HepG2 (cell line): Measurements from ENCODE around the gene CCDC88A. TPM values are rescaled to one million over a fixed set of nuclear protein-coding genes. Genes with fewer than 3 reads are reported as not detected.

ENCODE experiments used
- ATAC-seq: fragments of 200-7000 bp; cut with Tn5 transposase; 3 replicates; pipeline ENCODE4 v1.9.1; 2020; ENCODE audit warnings: mild to moderate bottlenecking, moderate library complexity
- BruUV-seq: library from RNA; stranded (reverse); fragments of 400-500 nt; replicated peaks from 2 replicates; lab custom pipeline; 2021; lab: Mats Ljungman, UMichigan
- CTCF ChIA-PET: fragments of 300-600 bp; formaldehyde crosslinking; extraction: SDS; loops from one replicate; lab custom pipeline; 2021; ENCODE audit warnings: low total read pairs, inconsistent platforms, low intra/inter-chr PET ratio; lab: Yijun Ruan, JAX
- POLR2A ChIA-PET: fragments of 350-600 bp; sonication (Branson Sonifier 250); formaldehyde crosslinking; loops from one replicate; lab custom pipeline; 2020; ENCODE audit warnings: antibody characterized with exemption, inconsistent platforms; lab: Yijun Ruan, JAX
- DNase-seq: peaks from one replicate; pipeline ENCODE4 v3.0.0-alpha.2; 2015; ENCODE audit warnings: low spot score
- FAIRE-seq: peaks from 3 replicates; lab custom pipeline; 2011; peaks lifted over from hg19 to GRCh38; lab: Jason Lieb, UNC
- H2AFZ ChIP-seq: one replicate; pipeline ENCODE4 v1.6.1; 2011; ENCODE audit warnings: low read length, inconsistent platforms
- H3K27ac ChIP-seq: fragments of 300-600 bp; 3 replicates; pipeline ENCODE4 v1.8.0; 2011; ENCODE audit warnings: mixed run types, mild to moderate bottlenecking, mixed read lengths, low read length, inconsistent platforms; ENCODE audit not compliant: insufficient read depth; ENCODE audit errors: extremely low read length
- H3K27me3 ChIP-seq, 2 experiments: fragments of 200-600 bp in 1 of 2; 2 replicates in 1 of 2; 3 replicates in 1 of 2; pipeline versions ENCODE4 v1.6.0 to v1.8.0; 2011; ENCODE audit warnings: low read length in 2 of 2, mild to moderate bottlenecking in 2 of 2, moderate library complexity in 2 of 2, inconsistent platforms in 1 of 2; ENCODE audit not compliant: insufficient read depth in 2 of 2, control insufficient read depth in 1 of 2
- H3K36me3 ChIP-seq, 2 experiments: fragments of 200-600 bp in 1 of 2; replicated peaks in 1 of 2; 2 replicates in 1 of 2; 3 replicates in 1 of 2; pipeline versions ENCODE4 v1.5.1 to v1.8.0; 2011; ENCODE audit warnings: low read length in 2 of 2, inconsistent platforms in 1 of 2; ENCODE audit not compliant: insufficient read depth in 2 of 2, control insufficient read depth in 1 of 2
- H3K4me1 ChIP-seq: 2 replicates; pipeline ENCODE4 v1.5.1; 2012; ENCODE audit warnings: low read length, inconsistent platforms; ENCODE audit not compliant: insufficient read depth
- H3K4me2 ChIP-seq: 2 replicates; pipeline ENCODE4 v1.6.0; 2011; ENCODE audit warnings: low read depth, low read length, inconsistent platforms
- H3K4me3 ChIP-seq, 3 experiments: fragments of 200-600 bp in 1 of 3; sonication (generic), shearing (Covaris generic) in 1 of 3; replicated peaks in 1 of 3; 2 replicates each; pipeline ENCODE4 v1.5.1; 2011 to 2016; ENCODE audit warnings: low read length in 3 of 3, inconsistent platforms in 2 of 3, low read depth in 2 of 3, mild to moderate bottlenecking in 2 of 3, control low read depth in 1 of 3, mixed read lengths in 1 of 3; ENCODE audit not compliant: insufficient read depth in 1 of 3
- H3K79me2 ChIP-seq: one replicate; pipeline ENCODE4 v1.6.1; 2011; ENCODE audit warnings: low read length, inconsistent platforms; ENCODE audit not compliant: insufficient read depth
- H3K9ac ChIP-seq: 2 replicates; pipeline ENCODE4 v1.6.0; 2011; ENCODE audit warnings: mild to moderate bottlenecking, low read depth, low read length, inconsistent platforms; ENCODE audit not compliant: insufficient read depth
- H3K9me3 ChIP-seq: 2 replicates; pipeline ENCODE4 v1.5.1; 2012; ENCODE audit warnings: mild to moderate bottlenecking, low read length
- H4K20me1 ChIP-seq: 2 replicates; pipeline ENCODE4 v1.6.0; 2011; ENCODE audit warnings: inconsistent platforms, mild to moderate bottlenecking, low read length, moderate library complexity; ENCODE audit not compliant: insufficient read depth
- FLYWCH1 ChIP-seq: sonication (generic); formaldehyde crosslinking; IDR thresholded peaks from 2 replicates; pipeline ENCODE4 v1.8.1; 2023; ENCODE audit warnings: mild to moderate bottlenecking, missing genetic modification reagents
- IRX3 ChIP-seq: sonication (generic); formaldehyde crosslinking; IDR thresholded peaks from 2 replicates; pipeline ENCODE4 v1.8.1; 2023; ENCODE audit warnings: mild to moderate bottlenecking, low read depth, missing genetic modification reagents, borderline replicate concordance
- KDM3A ChIP-seq: IDR thresholded peaks from 2 replicates; pipeline ENCODE4 v1.6.1; 2018; ENCODE audit warnings: low read depth, missing compliant biosample characterization
- KMT2A ChIP-seq: sonication (generic); formaldehyde crosslinking; IDR thresholded peaks from 2 replicates; pipeline ENCODE4 v1.4.0; 2020; ENCODE audit warnings: missing genetic modification reagents
- MEF2D ChIP-seq: sonication (generic); formaldehyde crosslinking; IDR thresholded peaks from 2 replicates; pipeline ENCODE4 v1.5.1; 2020; ENCODE audit warnings: mild to moderate bottlenecking, missing genetic modification reagents
- MLX ChIP-seq: IDR thresholded peaks from 2 replicates; pipeline ENCODE4 v1.6.1; 2016
- MYC ChIP-seq: sonication (generic); formaldehyde crosslinking; IDR thresholded peaks from 2 replicates; pipeline ENCODE4 v1.9.0; 2021; ENCODE audit warnings: missing genetic modification reagents, borderline replicate concordance
- NFIB ChIP-seq: sonication (generic); formaldehyde crosslinking; IDR thresholded peaks from 2 replicates; pipeline ENCODE4 v1.9.0; 2021; ENCODE audit warnings: missing genetic modification reagents, mild to moderate bottlenecking, borderline replicate concordance
- NPAS2 ChIP-seq: sonication (generic); formaldehyde crosslinking; IDR thresholded peaks from 2 replicates; pipeline ENCODE4 v1.8.0; 2022; ENCODE audit warnings: mild to moderate bottlenecking, missing genetic modification reagents, borderline replicate concordance
- PAWR ChIP-seq: sonication (generic); formaldehyde crosslinking; IDR thresholded peaks from 2 replicates; pipeline ENCODE4 v1.4.0; 2020; ENCODE audit warnings: missing genetic modification reagents, mild to moderate bottlenecking, borderline replicate concordance
- PLRG1 ChIP-seq: fragments of 450-650 bp; conservative IDR thresholded peaks from 2 replicates; pipeline ENCODE4 v1.6.1; 2016
- POLR2AphosphoS5 ChIP-seq: IDR thresholded peaks from 2 replicates; pipeline ENCODE4 v1.6.1; 2012; ENCODE audit warnings: low read depth, low read length
- THAP11 ChIP-seq: IDR thresholded peaks from 2 replicates; pipeline ENCODE4 v1.6.1; 2016; ENCODE audit warnings: missing biosample characterization, missing genetic modification reagents
- THAP9 ChIP-seq: sonication (generic); formaldehyde crosslinking; IDR thresholded peaks from 2 replicates; pipeline ENCODE4; 2020; ENCODE audit warnings: missing genetic modification reagents, mild to moderate bottlenecking, borderline replicate concordance
- ZBTB7A ChIP-seq: sonication (generic); formaldehyde crosslinking; IDR thresholded peaks from 2 replicates; pipeline ENCODE4 v1.8.0; 2022; ENCODE audit warnings: mild to moderate bottlenecking, missing genetic modification reagents
- ZFP36L2 ChIP-seq: sonication (generic); formaldehyde crosslinking; IDR thresholded peaks from 2 replicates; pipeline ENCODE4 v1.4.0; 2020; ENCODE audit warnings: missing genetic modification reagents
- ZNF124 ChIP-seq: sonication (generic); formaldehyde crosslinking; IDR thresholded peaks from 2 replicates; pipeline ENCODE4 v1.4.0; 2020; ENCODE audit warnings: missing genetic modification reagents
- ZNF782 ChIP-seq: sonication (generic); formaldehyde crosslinking; IDR thresholded peaks from 2 replicates; pipeline ENCODE4 v1.4.0; 2020; ENCODE audit warnings: missing genetic modification reagents, mild to moderate bottlenecking, borderline replicate concordance
- in situ Hi-C: cut with HindIII; loops from 2 replicates; pipeline ENCODE4 v1.10.0; 2017; ENCODE audit warnings: low pct_unique_long_range_greater_than_20kb; ENCODE audit not compliant: extremely low pct_ligation_motif_present
- intact Hi-C: fragments of 100-400 bp; cut with micrococcal nuclease; formaldehyde crosslinking; loops from one replicate; pipeline ENCODE4 v1.10.0; 2022; ENCODE audit not compliant: unreplicated experiment
- polyA plus RNA-seq, 8 experiments: library from polyadenylated mRNA; depleted of rRNA in 3 of 8; stranded (reverse) in 7 of 8; unstranded in 1 of 8; fragments of >200 nt; fragmentation: Illumina TruSeq in 4 of 8; extraction: Trizol in 4 of 8; gene quantifications; 2 replicates each; pipeline versions ENCODE4 v1.2.1 to v1.2.3, GENCODE V29; 2011 to 2016; ENCODE audit warnings: low read depth in 4 of 8, missing spikeins in 1 of 8, mixed read lengths in 1 of 8; ENCODE audit not compliant: insufficient read depth in 1 of 8
- total RNA-seq, 5 experiments: library from RNA; depleted of rRNA; stranded (reverse); fragments of >200 nt; fragmentation: Illumina TruSeq; extraction: Trizol; gene quantifications; 2 replicates each; pipeline ENCODE4 v1.2.3, GENCODE V29; 2016; ENCODE audit warnings: low read depth in 1 of 5

The CCDC88A gene
- total and polyA plus RNA-seq, 2 of the 13 experiments (the other 11 are each of a cell fraction or from before 2014, with no cell fraction given) = 43.2 to 84.1 TPM

GRCh38 chr2:55338268-55338667, 81.4 kb downstream of the CCDC88A start:
- peaks cover 0 to 37% of the 10 kb centered on the region in 2 experiments; a peak in 4 of 5 replicates for H3K36me3 ChIP-seq
- no peak overlapping the region for H3K9ac ChIP-seq
- intact Hi-C loops (no loop called here), in situ Hi-C loops (no loop called here)
- H3K4me3 ChIP-seq = no peak overlapping the region
- H3K79me2 ChIP-seq = no peaks in the 10 kb centered on the region
- H3K9me3 ChIP-seq = no peaks in the 10 kb centered on the region
- TF ChIP-seq ZFP36L2 = no peak
- TF ChIP-seq MYC (CRISPR knock-in tag) = no peak
- TF ChIP-seq NPAS2 (CRISPR knock-in tag) = no peak
- TF ChIP-seq ZBTB7A = no peak
- TF ChIP-seq PAWR (CRISPR knock-in tag) = no peak
- no peak for TF ChIP-seq PLRG1
- no peak for TF ChIP-seq POLR2AphosphoS5
- TF ChIP-seq ZNF782 = no peak
- TF ChIP-seq ZNF124 = no peak
- no peak for TF ChIP-seq MLX (CRISPR knock-in tag)
- no peak for TF ChIP-seq NFIB
- TF ChIP-seq KDM3A = no peak
- no peak for TF ChIP-seq KMT2A (CRISPR knock-in tag)
- TF ChIP-seq MEF2D (CRISPR knock-in tag) = no peak
- TF ChIP-seq FLYWCH1 (CRISPR knock-in tag) = no peak
- TF ChIP-seq THAP9 (CRISPR knock-in tag) = no peak
- no peak for TF ChIP-seq IRX3 (CRISPR knock-in tag)
- TF ChIP-seq THAP11 (CRISPR knock-in tag) = no peak
- ATAC-seq (no peak), FAIRE-seq (no peak), DNase-seq (no peak)
- BruUV-seq = no TSS peak
- ChIA-PET CTCF (no interaction called here), POLR2A (no interaction called here)
- no peak overlapping the region for H2AFZ ChIP-seq
- H3K4me1 ChIP-seq = peaks cover 17% of the 10 kb centered on the region
- H3K27me3 ChIP-seq = no peaks in the 10 kb centered on the region
- H4K20me1 ChIP-seq = no peaks in the 10 kb centered on the region; the same call in 1 of the 2 replicates
- H3K4me2 ChIP-seq = no peak overlapping the region
- no peak overlapping the region for H3K27ac ChIP-seq
